IgD-negative memory B cell (primary cell): Measurements from ENCODE around the gene STK10. TPM values are rescaled to one million over a fixed set of nuclear protein-coding genes. Genes with fewer than 3 reads are reported as not detected.
A peak's percentile ranks its signal among the peaks of the same experiment; 100 is the strongest.

Experiments
- H3K27ac Mint-ChIP-seq, 3 donors: one replicate each; pipeline ENCODE4 v1.8.0; 2020 to 2022; ENCODE audit warnings: mild to moderate bottlenecking in 3 of 3, mixed read lengths in 3 of 3, moderate library complexity in 1 of 3
- H3K27me3 Mint-ChIP-seq: one replicate; pipeline ENCODE4 v1.8.0; 2021; ENCODE audit warnings: mixed read lengths
- H3K36me3 Mint-ChIP-seq: one replicate; pipeline ENCODE4 v1.8.0; 2020; ENCODE audit warnings: mild to moderate bottlenecking, mixed read lengths
- H3K4me1 Mint-ChIP-seq, 3 donors: one replicate each; pipeline ENCODE4 v1.8.0; 2020 to 2022; ENCODE audit warnings: mixed read lengths in 3 of 3, mild to moderate bottlenecking in 1 of 3
- H3K4me3 Mint-ChIP-seq, 4 donors: one replicate each; pipeline ENCODE4 v1.8.0; 2020 to 2022; ENCODE audit warnings: mild to moderate bottlenecking in 4 of 4, mixed read lengths in 4 of 4, moderate library complexity in 3 of 4
- H3K9me3 Mint-ChIP-seq, 3 donors: one replicate each; pipeline ENCODE4 v1.8.0; 2020 to 2021; ENCODE audit warnings: mixed read lengths in 3 of 3, mild to moderate bottlenecking in 1 of 3
- polyA plus RNA-seq: library from polyadenylated mRNA; unstranded; fragments of 300-500 nt; fragmentation: Illumina TruSeq; gene quantifications from one replicate; pipeline ENCODE4 v1.2.3, GENCODE V29; 2021

STK10 gene
- polyA plus RNA-seq, 1 donor from 2014 or later, result 87.9 TPM

- Mint-ChIP-seq H3K27ac (peak overlapping the region in 2 of 3 donors; percentile 3 to 28), H3K9me3 (no peaks in the 10 kb centered on the region), H3K27me3 (no peaks in the 10 kb centered on the region), H3K36me3 (peaks cover 8% of the 10 kb centered on the region), H3K4me1 (peaks cover 0 to 4% (median 0%) of the 10 kb centered on the region in 3 donors), H3K4me3 (no peak overlapping the region)
These were observed 111.2 kb downstream of the STK10 start for GRCh38 chr5:172076761-172077244.

GRCh38 chr5:172075656-172076055 is 112.4 kb downstream of the STK10 start:
- H3K27ac Mint-ChIP-seq, result no peak overlapping the region
- H3K9me3 Mint-ChIP-seq, result no peaks in the 10 kb centered on the region
- H3K36me3 Mint-ChIP-seq, result peaks cover 9% of the 10 kb centered on the region
- H3K4me1 Mint-ChIP-seq, result peaks cover 3 to 8% (median 6%) of the 10 kb centered on the region in 3 donors
- no peaks in the 10 kb centered on the region for H3K27me3 Mint-ChIP-seq
- H3K4me3 Mint-ChIP-seq, result no peak overlapping the region

GRCh38 chr5:172074896-172075295 is 113.1 kb downstream of the STK10 start:
- no peak overlapping the region for H3K27ac Mint-ChIP-seq
- peaks cover 8% of the 10 kb centered on the region for H3K36me3 Mint-ChIP-seq
- H3K27me3 Mint-ChIP-seq, result no peaks in the 10 kb centered on the region
- no peaks in the 10 kb centered on the region for H3K9me3 Mint-ChIP-seq
- H3K4me1 Mint-ChIP-seq, result peaks cover 3 to 12% (median 9%) of the 10 kb centered on the region in 3 donors
- H3K4me3 Mint-ChIP-seq, result no peak overlapping the region

- Mint-ChIP-seq H3K9me3 (no peaks in the 10 kb centered on the region), H3K36me3 (peaks cover 8% of the 10 kb centered on the region), H3K27me3 (no peaks in the 10 kb centered on the region), H3K4me3 (no peak overlapping the region), H3K4me1 (peaks cover 11 to 32% (median 24%) of the 10 kb centered on the region in 3 donors), H3K27ac (peak overlapping the region in 1 of 3 donors; percentile 90)
These were observed 116.6 kb downstream of the STK10 start for GRCh38 chr5:172071309-172071875.

GRCh38 chr5:172065431-172066065 is 122.5 kb downstream of the STK10 start:
- peaks cover 12% of the 10 kb centered on the region for H3K36me3 Mint-ChIP-seq
- H3K27ac Mint-ChIP-seq, result peak overlapping the region; percentile 47 to 94 (median 86)
- H3K27me3 Mint-ChIP-seq, result no peaks in the 10 kb centered on the region
- no peaks in the 10 kb centered on the region for H3K9me3 Mint-ChIP-seq
- H3K4me3 Mint-ChIP-seq, result no peak overlapping the region
- H3K4me1 Mint-ChIP-seq, result peaks cover 13 to 30% (median 21%) of the 10 kb centered on the region in 3 donors

GRCh38 chr5:172064766-172065165 is 123.3 kb downstream of the STK10 start:
- Mint-ChIP-seq H3K4me1 (peaks cover 13 to 27% (median 19%) of the 10 kb centered on the region in 3 donors), H3K27me3 (no peaks in the 10 kb centered on the region), H3K4me3 (no peak overlapping the region), H3K9me3 (no peaks in the 10 kb centered on the region), H3K27ac (no peak overlapping the region), H3K36me3 (peaks cover 12% of the 10 kb centered on the region)

- Mint-ChIP-seq H3K4me1 (peaks cover 13 to 25% (median 17%) of the 10 kb centered on the region in 3 donors), H3K27me3 (no peaks in the 10 kb centered on the region), H3K4me3 (peak overlapping the region in 1 of 4 donors; percentile 45)
These were observed 123.7 kb downstream of the STK10 start for GRCh38 chr5:172064358-172064757.

GRCh38 chr5:172063463-172064235 is 124.4 kb downstream of the STK10 start:
- H3K27me3 Mint-ChIP-seq, result no peaks in the 10 kb centered on the region
- H3K4me1 Mint-ChIP-seq, result peaks cover 13 to 23% (median 14%) of the 10 kb centered on the region in 3 donors
- peaks cover 15% of the 10 kb centered on the region for H3K36me3 Mint-ChIP-seq
- H3K27ac Mint-ChIP-seq, result peak overlapping the region in 2 of 3 donors; percentile 50 to 54
- H3K4me3 Mint-ChIP-seq, result peak overlapping the region in 1 of 4 donors; percentile 45
- no peaks in the 10 kb centered on the region for H3K9me3 Mint-ChIP-seq

More at GRCh38 chr5:172064358-172064757, 123.7 kb downstream of the STK10 start:
- peak overlapping the region in 1 of 3 donors; percentile 50 for H3K27ac Mint-ChIP-seq
- H3K36me3 Mint-ChIP-seq, result peaks cover 15% of the 10 kb centered on the region
- H3K9me3 Mint-ChIP-seq, result no peaks in the 10 kb centered on the region

- peaks cover 20% of the 10 kb centered on the region for H3K36me3 Mint-ChIP-seq
- peaks cover 0 to 6% (median 2%) of the 10 kb centered on the region in 3 donors for H3K4me1 Mint-ChIP-seq
- no peaks in the 10 kb centered on the region for H3K9me3 Mint-ChIP-seq
- H3K27ac Mint-ChIP-seq, result peak overlapping the region; percentile 16 to 76 (median 74)
- H3K4me3 Mint-ChIP-seq, result no peak overlapping the region
- H3K27me3 Mint-ChIP-seq, result no peaks in the 10 kb centered on the region
These were observed 128.3 kb downstream of the STK10 start for GRCh38 chr5:172059661-172060100.

- H3K27me3 Mint-ChIP-seq, result no peaks in the 10 kb centered on the region
- no peak overlapping the region for H3K27ac Mint-ChIP-seq
- H3K4me1 Mint-ChIP-seq, result peaks cover 0 to 2% (median 0%) of the 10 kb centered on the region in 3 donors
- H3K4me3 Mint-ChIP-seq, result no peak overlapping the region
- no peaks in the 10 kb centered on the region for H3K9me3 Mint-ChIP-seq
- H3K36me3 Mint-ChIP-seq, result peaks cover 15% of the 10 kb centered on the region
These were observed 129.9 kb downstream of the STK10 start for GRCh38 chr5:172058088-172058487.

- peaks cover 0 to 2% (median 0%) of the 10 kb centered on the region in 3 donors for H3K4me1 Mint-ChIP-seq
- no peaks in the 10 kb centered on the region for H3K27me3 Mint-ChIP-seq
- no peak overlapping the region for H3K4me3 Mint-ChIP-seq
- H3K9me3 Mint-ChIP-seq, result no peaks in the 10 kb centered on the region
- peaks cover 18% of the 10 kb centered on the region for H3K36me3 Mint-ChIP-seq
- peak overlapping the region in 2 of 3 donors; percentile 32 to 80 for H3K27ac Mint-ChIP-seq
These were observed 132.0 kb downstream of the STK10 start for GRCh38 chr5:172055996-172056395.

GRCh38 chr5:172055421-172055820 is 132.6 kb downstream of the STK10 start:
- peaks cover 0 to 2% (median 0%) of the 10 kb centered on the region in 3 donors for H3K4me1 Mint-ChIP-seq
- peaks cover 18% of the 10 kb centered on the region for H3K36me3 Mint-ChIP-seq
- H3K27me3 Mint-ChIP-seq, result no peaks in the 10 kb centered on the region
- no peak overlapping the region for H3K4me3 Mint-ChIP-seq
- H3K27ac Mint-ChIP-seq, result no peak overlapping the region
- no peaks in the 10 kb centered on the region for H3K9me3 Mint-ChIP-seq

- H3K27me3 Mint-ChIP-seq, result no peaks in the 10 kb centered on the region
These were observed 133.3 kb downstream of the STK10 start for GRCh38 chr5:172054611-172055153.

GRCh38 chr5:172052450-172053236 is 135.4 kb downstream of the STK10 start:
- Mint-ChIP-seq H3K27me3 (no peaks in the 10 kb centered on the region), H3K9me3 (no peaks in the 10 kb centered on the region), H3K4me3 (no peak overlapping the region), H3K36me3 (peaks cover 20% of the 10 kb centered on the region), H3K27ac (peak overlapping the region; percentile 2 to 67 (median 3)), H3K4me1 (peaks cover 0 to 2% (median 0%) of the 10 kb centered on the region in 3 donors)

More at GRCh38 chr5:172054611-172055153, 133.3 kb downstream of the STK10 start:
- peaks cover 17% of the 10 kb centered on the region for H3K36me3 Mint-ChIP-seq
- H3K9me3 Mint-ChIP-seq, result no peaks in the 10 kb centered on the region
- H3K27ac Mint-ChIP-seq, result peak overlapping the region in 1 of 3 donors; percentile 63
- H3K4me3 Mint-ChIP-seq, result no peak overlapping the region
- H3K4me1 Mint-ChIP-seq, result peaks cover 0 to 2% (median 0%) of the 10 kb centered on the region in 3 donors
